ENCODE measurements around the gene THOC5. TPM values are rescaled to one million over a fixed set of nuclear protein-coding genes. Genes with fewer than 3 reads are reported as not detected.

The THOC5 gene
- total RNA-seq, 1 experiment from 2014 or later: 80.6 TPM

GRCh38 chr22:29574762-29575450, 21.3 kb upstream of the THOC5 start:
- DNase-seq (ENCODE audit: low read depth, low spot score): no peak
- TF ChIP-seq FOSL1 (IDR thresholded peaks at IDR 0.05; ENCODE audit: low read depth) (no peak), EZH2 (IDR thresholded peaks at IDR 0.05) (no peak), YY1 (IDR thresholded peaks at IDR 0.05; ENCODE audit: extremely low read depth, insufficient replicate concordance, low read depth, low read length) (no peak), ZBTB33 (IDR thresholded peaks at IDR 0.05; ENCODE audit: extremely low read depth, insufficient replicate concordance, low read length) (no peak), RAD21 (IDR thresholded peaks at IDR 0.05; ENCODE audit: low read depth) (no peak), CTCF (IDR thresholded peaks at IDR 0.05 in 2 of 3, conservative IDR thresholded peaks at IDR 0.05 in 1 of 3; ENCODE audit: borderline replicate concordance in 1 of 3, insufficient read depth in 1 of 3, low read depth in 2 of 3, low read length in 2 of 3) (no peak)
- intact Hi-C loops (cut with micrococcal nuclease): no loop called here
- peaks cover 4% of the 10 kb centered on the region; the same call in 1 of the 2 replicates for H3K79me2 ChIP-seq (ENCODE audit: insufficient read depth, low read length)
- no peak overlapping the region for H2AFZ ChIP-seq (ENCODE audit: low read depth, low read length, poor library complexity, severe bottlenecking)
- H3K27me3 ChIP-seq (ENCODE audit: insufficient read depth, low read length): no peaks in the 10 kb centered on the region
- POLR2A ChIA-PET: no interaction called here
- H3K4me1 ChIP-seq (ENCODE audit: control insufficient read depth in 1 of 2, insufficient read depth in 2 of 2, low read length in 2 of 2): peaks cover 4 to 5% of the 10 kb centered on the region in 2 experiments; a peak in 2 of 4 replicates
- H3K36me3 ChIP-seq (ENCODE audit: control insufficient read depth in 1 of 2, insufficient read depth in 2 of 2, low read length in 2 of 2): peaks cover 0 to 3% of the 10 kb centered on the region in 2 experiments; a peak in 2 of 4 replicates
- H3K9ac ChIP-seq (ENCODE audit: low read length): no peak overlapping the region
- no peaks in the 10 kb centered on the region for H3K9me2 ChIP-seq (ENCODE audit: insufficient read depth)
- no peak overlapping the region for H3K4me3 ChIP-seq (replicated peaks in 1 of 2; ENCODE audit: low read depth in 1 of 2, low read length in 2 of 2)
- RAD21 ChIA-PET (ENCODE audit: low non-redundant PET in 1 of 2, low total read pairs in 2 of 2, uncharacterized antibody in 2 of 2, unreplicated experiment in 2 of 2): no interaction called here
- H3K4me2 ChIP-seq (ENCODE audit: low read length): no peak overlapping the region
- no peaks in the 10 kb centered on the region for H4K20me1 ChIP-seq (ENCODE audit: insufficient read depth)
- H3K27ac ChIP-seq (ENCODE audit: low read depth, low read length): no peak overlapping the region
- no TSS peak for BruUV-seq (replicated peaks)
- CTCF ChIA-PET: no interaction called here
- ATAC-seq: no peak
- H3K9me3 ChIP-seq (ENCODE audit: control insufficient read depth in 1 of 2, insufficient read depth in 1 of 2, low read depth in 1 of 2, low read length in 2 of 2): no peaks in the 10 kb centered on the region

All from HCT116 (cell line).